HepG2 (cell line): ENCODE measurements around the gene DIS3L2.

Source experiments
- HMG20B ChIP-seq: conservative IDR thresholded peaks from 2 replicates; pipeline ENCODE4 v1.6.1; 2016; ENCODE audit warnings: missing genetic modification reagents, missing compliant biosample characterization
- MTA1 ChIP-seq: sonication (generic); formaldehyde crosslinking; IDR thresholded peaks from 2 replicates; pipeline ENCODE4 v1.4.0; 2020; ENCODE audit warnings: missing genetic modification reagents, mild to moderate bottlenecking, borderline replicate concordance
- SIN3A ChIP-seq: IDR thresholded peaks from 2 replicates; pipeline ENCODE4 v1.6.1; 2011; ENCODE audit warnings: low read depth, mild to moderate bottlenecking, control low read depth, low read length, borderline replicate concordance
- SMC3 ChIP-seq: IDR thresholded peaks from 2 replicates; pipeline ENCODE4 v1.6.1; 2011; ENCODE audit warnings: low read length, improper control_type of control experiment
- TF ChIP-seq, protein P1 (sequence below), 2 experiments: sonication (generic) in 1 of 2; formaldehyde crosslinking in 1 of 2; IDR thresholded peaks; 2 replicates each; pipeline versions ENCODE4 v1.5.1 to v1.6.1; 2011 to 2020; ENCODE audit warnings: borderline replicate concordance in 1 of 2, low read depth in 1 of 2, low read length in 1 of 2, mild to moderate bottlenecking in 1 of 2, missing genetic modification reagents in 1 of 2, moderate library complexity in 1 of 2
- TF ChIP-seq, protein P2 (sequence below): sonication (generic); formaldehyde crosslinking; IDR thresholded peaks from 2 replicates; pipeline ENCODE4 v1.5.0; 2020; ENCODE audit warnings: mild to moderate bottlenecking, missing genetic modification reagents, moderate library complexity

DNA sequence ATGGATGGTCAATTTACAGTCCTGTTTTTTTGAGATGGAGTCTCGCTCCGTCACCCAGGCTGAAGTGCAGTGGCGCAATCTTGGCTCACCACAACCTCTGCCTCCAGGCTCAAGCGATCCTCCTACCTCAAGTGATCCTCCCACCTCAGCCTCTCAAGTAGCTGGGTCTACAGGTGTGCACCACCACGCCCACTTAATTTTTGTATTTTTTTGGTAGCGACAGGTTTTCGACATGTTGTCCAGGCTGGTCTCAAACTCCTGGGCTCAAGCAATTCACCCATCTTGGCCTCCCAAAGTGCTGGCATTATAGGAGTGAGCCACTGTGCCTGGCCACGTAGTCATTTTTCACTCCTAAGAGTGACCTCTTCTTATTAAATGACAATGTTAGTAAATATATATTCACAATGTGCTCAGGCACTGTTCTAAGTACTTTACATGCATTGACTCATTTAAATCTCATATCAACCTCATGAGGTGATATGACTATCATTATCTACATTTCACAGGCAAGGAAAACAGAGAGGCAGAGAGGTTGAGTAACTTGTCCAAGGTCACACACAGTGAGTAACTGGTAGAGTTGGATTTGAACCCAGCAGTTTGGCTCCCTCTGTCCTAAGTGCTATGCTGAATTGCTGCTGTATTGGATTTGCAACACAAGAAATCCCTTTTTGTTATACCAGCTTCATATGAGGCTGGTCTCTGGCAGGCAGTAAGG, 5.6 kb upstream of the DIS3L2 start:
- TF ChIP-seq SIN3A (no peak), MTA1 (CRISPR knock-in tag) (no peak), SMC3 (no peak), HMG20B (CRISPR knock-in tag) (no peak)
- TF ChIP-seq, protein P1, sequence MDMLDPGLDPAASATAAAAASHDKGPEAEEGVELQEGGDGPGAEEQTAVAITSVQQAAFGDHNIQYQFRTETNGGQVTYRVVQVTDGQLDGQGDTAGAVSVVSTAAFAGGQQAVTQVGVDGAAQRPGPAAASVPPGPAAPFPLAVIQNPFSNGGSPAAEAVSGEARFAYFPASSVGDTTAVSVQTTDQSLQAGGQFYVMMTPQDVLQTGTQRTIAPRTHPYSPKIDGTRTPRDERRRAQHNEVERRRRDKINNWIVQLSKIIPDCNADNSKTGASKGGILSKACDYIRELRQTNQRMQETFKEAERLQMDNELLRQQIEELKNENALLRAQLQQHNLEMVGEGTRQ (IDR thresholded peaks at IDR 0.05; ENCODE audit: low read depth, low read length): no peak
- TF ChIP-seq, protein P1 (CRISPR knock-in tag; IDR thresholded peaks at IDR 0.05; ENCODE audit: borderline replicate concordance): no peak
- TF ChIP-seq, protein P2, sequence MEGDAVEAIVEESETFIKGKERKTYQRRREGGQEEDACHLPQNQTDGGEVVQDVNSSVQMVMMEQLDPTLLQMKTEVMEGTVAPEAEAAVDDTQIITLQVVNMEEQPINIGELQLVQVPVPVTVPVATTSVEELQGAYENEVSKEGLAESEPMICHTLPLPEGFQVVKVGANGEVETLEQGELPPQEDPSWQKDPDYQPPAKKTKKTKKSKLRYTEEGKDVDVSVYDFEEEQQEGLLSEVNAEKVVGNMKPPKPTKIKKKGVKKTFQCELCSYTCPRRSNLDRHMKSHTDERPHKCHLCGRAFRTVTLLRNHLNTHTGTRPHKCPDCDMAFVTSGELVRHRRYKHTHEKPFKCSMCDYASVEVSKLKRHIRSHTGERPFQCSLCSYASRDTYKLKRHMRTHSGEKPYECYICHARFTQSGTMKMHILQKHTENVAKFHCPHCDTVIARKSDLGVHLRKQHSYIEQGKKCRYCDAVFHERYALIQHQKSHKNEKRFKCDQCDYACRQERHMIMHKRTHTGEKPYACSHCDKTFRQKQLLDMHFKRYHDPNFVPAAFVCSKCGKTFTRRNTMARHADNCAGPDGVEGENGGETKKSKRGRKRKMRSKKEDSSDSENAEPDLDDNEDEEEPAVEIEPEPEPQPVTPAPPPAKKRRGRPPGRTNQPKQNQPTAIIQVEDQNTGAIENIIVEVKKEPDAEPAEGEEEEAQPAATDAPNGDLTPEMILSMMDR (CRISPR knock-in tag): no peak
